Tibial nerve (tissue), 3 donors: Measurements from ENCODE around the gene ARID1B.

Source experiments
- CTCF ChIP-seq, 5 experiments: fragments of 200-600 bp in 3 of 5; fragments of 450-650 bp in 2 of 5; sonication (generic) in 3 of 5; IDR thresholded peaks; one replicate each; pipeline ENCODE4 v1.5.1; 2016 to 2019; ENCODE audit warnings: antibody characterized with exemption in 5 of 5, mild to moderate bottlenecking in 3 of 5, moderate library complexity in 2 of 5
- POLR2A ChIP-seq, 2 donors: fragments of 450-650 bp; IDR thresholded peaks; one replicate each; pipeline ENCODE4 v1.6.1; 2017; ENCODE audit warnings: antibody characterized with exemption in 2 of 2, mild to moderate bottlenecking in 2 of 2, moderate library complexity in 2 of 2

GRCh38 chr6:157035546-157035945 lies 258.4 kb downstream of the ARID1B start:
- no peak for TF ChIP-seq CTCF (IDR thresholded peaks at IDR 0.05)
- no peak for TF ChIP-seq POLR2A (IDR thresholded peaks at IDR 0.05)
